Activated naive CD4-positive, alpha-beta T cell treated with anti-CD3 and anti-CD28 coated beads, Interleukin-2, amount 50 U/mL, for 24 hours (primary cell): ENCODE data around the gene SSTR3.

Experiments used
- H3K27ac Mint-ChIP-seq: one replicate; pipeline ENCODE4 v1.8.0; 2021; ENCODE audit warnings: mild to moderate bottlenecking, mixed read lengths
- H3K27me3 Mint-ChIP-seq: one replicate; pipeline ENCODE4 v1.8.0; 2021; ENCODE audit warnings: mixed read lengths
- H3K36me3 Mint-ChIP-seq: one replicate; pipeline ENCODE4 v1.8.0; 2021; ENCODE audit warnings: mixed read lengths
- H3K4me1 Mint-ChIP-seq: one replicate; pipeline ENCODE4 v1.8.0; 2021; ENCODE audit warnings: mixed read lengths
- H3K4me3 Mint-ChIP-seq: one replicate; pipeline ENCODE4 v1.8.0; 2021; ENCODE audit warnings: mild to moderate bottlenecking, mixed read lengths
- H3K9me3 Mint-ChIP-seq: one replicate; pipeline ENCODE4 v1.8.0; 2021; ENCODE audit warnings: mixed read lengths

The SSTR3 gene

GRCh38 chr22:37199103-37199759 is 13.0 kb downstream of the SSTR3 start:
- Mint-ChIP-seq H3K4me1 (peaks cover 42% of the 10 kb centered on the region), H3K27me3 (no peaks in the 10 kb centered on the region), H3K4me3 (peak overlapping the region; percentile 89), H3K36me3 (no peaks in the 10 kb centered on the region), H3K9me3 (no peaks in the 10 kb centered on the region), H3K27ac (peak overlapping the region; percentile 82)

- Mint-ChIP-seq H3K4me3 (peak overlapping the region; percentile 89), H3K36me3 (no peaks in the 10 kb centered on the region), H3K27me3 (no peaks in the 10 kb centered on the region), H3K27ac (peak overlapping the region; percentile 94), H3K4me1 (peaks cover 45% of the 10 kb centered on the region), H3K9me3 (no peaks in the 10 kb centered on the region)
Observed at GRCh38 chr22:37198258-37199102, 13.8 kb downstream of the SSTR3 start.

GRCh38 chr22:37197451-37198257 is 14.6 kb downstream of the SSTR3 start:
- Mint-ChIP-seq H3K36me3 (no peaks in the 10 kb centered on the region), H3K27ac (peak overlapping the region; percentile 94), H3K27me3 (no peaks in the 10 kb centered on the region), H3K4me1 (peaks cover 53% of the 10 kb centered on the region), H3K4me3 (peak overlapping the region; percentile 89), H3K9me3 (no peaks in the 10 kb centered on the region)

- Mint-ChIP-seq H3K27me3 (no peaks in the 10 kb centered on the region), H3K4me3 (no peak overlapping the region), H3K4me1 (peaks cover 60% of the 10 kb centered on the region), H3K9me3 (no peaks in the 10 kb centered on the region), H3K27ac (no peak overlapping the region), H3K36me3 (no peaks in the 10 kb centered on the region)
Observed at GRCh38 chr22:37196539-37197450, 15.5 kb downstream of the SSTR3 start.

- peak overlapping the region; percentile 59 for H3K27ac Mint-ChIP-seq
Observed at GRCh38 chr22:37195921-37196320, 16.4 kb downstream of the SSTR3 start.

GRCh38 chr22:37194750-37195149 is 17.5 kb downstream of the SSTR3 start:
- Mint-ChIP-seq H3K4me3 (peak overlapping the region; percentile 49), H3K27ac (peak overlapping the region; percentile 87), H3K9me3 (no peaks in the 10 kb centered on the region), H3K36me3 (no peaks in the 10 kb centered on the region), H3K4me1 (peaks cover 57% of the 10 kb centered on the region), H3K27me3 (no peaks in the 10 kb centered on the region)

More at GRCh38 chr22:37195921-37196320, 16.4 kb downstream of the SSTR3 start:
- Mint-ChIP-seq H3K36me3 (no peaks in the 10 kb centered on the region), H3K9me3 (no peaks in the 10 kb centered on the region), H3K27me3 (no peaks in the 10 kb centered on the region), H3K4me3 (no peak overlapping the region), H3K4me1 (peaks cover 60% of the 10 kb centered on the region)

- H3K4me1 Mint-ChIP-seq, result peaks cover 54% of the 10 kb centered on the region
- peak overlapping the region; percentile 88 for H3K27ac Mint-ChIP-seq
- peak overlapping the region; percentile 77 for H3K4me3 Mint-ChIP-seq
- H3K27me3 Mint-ChIP-seq, result no peaks in the 10 kb centered on the region
- no peaks in the 10 kb centered on the region for H3K9me3 Mint-ChIP-seq
- H3K36me3 Mint-ChIP-seq, result peaks cover 4% of the 10 kb centered on the region
Observed at GRCh38 chr22:37193629-37194191, 18.6 kb downstream of the SSTR3 start.

GRCh38 chr22:37192741-37193140 is 19.5 kb downstream of the SSTR3 start:
- H3K36me3 Mint-ChIP-seq, result peaks cover 4% of the 10 kb centered on the region
- no peaks in the 10 kb centered on the region for H3K27me3 Mint-ChIP-seq
- peaks cover 48% of the 10 kb centered on the region for H3K4me1 Mint-ChIP-seq
- no peak overlapping the region for H3K4me3 Mint-ChIP-seq
- no peaks in the 10 kb centered on the region for H3K9me3 Mint-ChIP-seq
- H3K27ac Mint-ChIP-seq, result peak overlapping the region; percentile 79

- Mint-ChIP-seq H3K9me3 (no peaks in the 10 kb centered on the region), H3K4me1 (peaks cover 49% of the 10 kb centered on the region), H3K36me3 (peaks cover 4% of the 10 kb centered on the region), H3K27me3 (no peaks in the 10 kb centered on the region), H3K27ac (peak overlapping the region; percentile 79), H3K4me3 (no peak overlapping the region)
Observed at GRCh38 chr22:37192204-37192603, 20.1 kb downstream of the SSTR3 start.

- Mint-ChIP-seq H3K27me3 (no peaks in the 10 kb centered on the region), H3K4me1 (peaks cover 54% of the 10 kb centered on the region), H3K4me3 (no peak overlapping the region), H3K9me3 (no peaks in the 10 kb centered on the region), H3K36me3 (peaks cover 4% of the 10 kb centered on the region), H3K27ac (no peak overlapping the region)
Observed at GRCh38 chr22:37190262-37190780, 22.0 kb downstream of the SSTR3 start.

GRCh38 chr22:37188901-37189466 is 23.3 kb downstream of the SSTR3 start:
- Mint-ChIP-seq H3K27ac (no peak overlapping the region), H3K4me1 (peaks cover 44% of the 10 kb centered on the region), H3K36me3 (peaks cover 4% of the 10 kb centered on the region), H3K9me3 (no peaks in the 10 kb centered on the region), H3K27me3 (no peaks in the 10 kb centered on the region), H3K4me3 (no peak overlapping the region)

GRCh38 chr22:37187891-37188761 is 24.2 kb downstream of the SSTR3 start, which contains the start of gene C1QTNF6:
TSS of gene C1QTNF6 (minus strand) at chr22:37188247. CDS start at chr22:37188213, 34 bp downstream.
- Mint-ChIP-seq H3K27ac (no peak within 1 kb of the TSS), H3K27me3 (no peaks in the 10 kb centered on the region), H3K36me3 (peaks cover 4% of the 10 kb centered on the region), H3K9me3 (no peaks in the 10 kb centered on the region), H3K4me3 (no peak within 1 kb of the TSS), H3K4me1 (peaks cover 35% of the 10 kb centered on the region)

- Mint-ChIP-seq H3K36me3 (peaks cover 4% of the 10 kb centered on the region), H3K9me3 (no peaks in the 10 kb centered on the region), H3K27ac (no peak overlapping the region), H3K4me3 (no peak overlapping the region), H3K4me1 (peaks cover 29% of the 10 kb centered on the region), H3K27me3 (no peaks in the 10 kb centered on the region)
Observed at GRCh38 chr22:37187552-37187890, 24.8 kb downstream of the SSTR3 start.
